Neural cell (in vitro differentiated cells): ENCODE measurements around the gene SMG1.
"Not testable (repeated sequence)": the region's sequence is repeated elsewhere in the genome, so short reads cannot be mapped to it uniquely, and the experiment has no call there.

ENCODE experiments used
- CTCF ChIP-seq: fragments of 450-650 bp; IDR thresholded peaks from 2 replicates; pipeline ENCODE4 v1.5.1; 2014; ENCODE audit warnings: antibody characterized with exemption, mild to moderate bottlenecking, moderate library complexity; ENCODE audit not compliant: poor library complexity, severe bottlenecking
- EP300 ChIP-seq: fragments of 450-650 bp; conservative IDR thresholded peaks from 2 replicates; pipeline ENCODE4 v1.6.1; 2014; ENCODE audit warnings: antibody characterized with exemption, mild to moderate bottlenecking, moderate library complexity; ENCODE audit not compliant: poor library complexity, severe bottlenecking
- EZH2 ChIP-seq: fragments of 200-600, 300-800 bp; shearing (Covaris generic), sonication (generic); IDR thresholded peaks from 2 replicates; pipeline ENCODE4 v1.6.1; 2014; ENCODE audit warnings: antibody characterized with exemption, low read length, borderline replicate concordance, mild to moderate bottlenecking; ENCODE audit not compliant: insufficient read depth, poor library complexity, severe bottlenecking
- MXI1 ChIP-seq: fragments of 450-650 bp; conservative IDR thresholded peaks from 2 replicates; pipeline ENCODE4 v1.6.1; 2014; ENCODE audit warnings: antibody characterized with exemption, mild to moderate bottlenecking; ENCODE audit not compliant: poor library complexity, severe bottlenecking
- POLR2AphosphoS5 ChIP-seq: IDR thresholded peaks from 2 replicates; pipeline ENCODE4 v1.6.1; 2012
- RAD21 ChIP-seq: fragments of 450-650 bp; conservative IDR thresholded peaks from 2 replicates; pipeline ENCODE4 v1.6.1; 2014; ENCODE audit warnings: antibody characterized with exemption, mild to moderate bottlenecking, moderate library complexity
- REST ChIP-seq: IDR thresholded peaks from 2 replicates; pipeline ENCODE4 v1.6.1; 2012; ENCODE audit warnings: borderline replicate concordance
- SMC3 ChIP-seq: fragments of 450-650 bp; conservative IDR thresholded peaks from 2 replicates; pipeline ENCODE4 v1.6.1; 2014; ENCODE audit warnings: antibody characterized with exemption, mild to moderate bottlenecking, moderate library complexity; ENCODE audit not compliant: poor library complexity
- TAF1 ChIP-seq: IDR thresholded peaks from 2 replicates; pipeline ENCODE4 v1.6.1; 2012; ENCODE audit warnings: low read depth

- not testable (repeated sequence) for TF ChIP-seq CTCF, EP300, TAF1, RAD21, REST, MXI1, EZH2, POLR2AphosphoS5, SMC3
Measured at GRCh38 chr16:18762713-18763112, 163.5 kb downstream of the SMG1 start.
